Fibroblast of peridontal ligament (primary cell): Measurements from ENCODE around the gene B9D2.
"Not testable (repeated sequence)": the region's sequence is repeated elsewhere in the genome, so short reads cannot be mapped to it uniquely, and the experiment has no call there.

ENCODE experiments used
- DNase-seq: peaks from one replicate; pipeline ENCODE4 v3.0.0-alpha.2; 2010; ENCODE audit errors: extremely low read depth

The B9D2 gene

GRCh38 chr19:41355035-41355434 is 8.9 kb downstream of the B9D2 start:
- no peak for DNase-seq

DNA sequence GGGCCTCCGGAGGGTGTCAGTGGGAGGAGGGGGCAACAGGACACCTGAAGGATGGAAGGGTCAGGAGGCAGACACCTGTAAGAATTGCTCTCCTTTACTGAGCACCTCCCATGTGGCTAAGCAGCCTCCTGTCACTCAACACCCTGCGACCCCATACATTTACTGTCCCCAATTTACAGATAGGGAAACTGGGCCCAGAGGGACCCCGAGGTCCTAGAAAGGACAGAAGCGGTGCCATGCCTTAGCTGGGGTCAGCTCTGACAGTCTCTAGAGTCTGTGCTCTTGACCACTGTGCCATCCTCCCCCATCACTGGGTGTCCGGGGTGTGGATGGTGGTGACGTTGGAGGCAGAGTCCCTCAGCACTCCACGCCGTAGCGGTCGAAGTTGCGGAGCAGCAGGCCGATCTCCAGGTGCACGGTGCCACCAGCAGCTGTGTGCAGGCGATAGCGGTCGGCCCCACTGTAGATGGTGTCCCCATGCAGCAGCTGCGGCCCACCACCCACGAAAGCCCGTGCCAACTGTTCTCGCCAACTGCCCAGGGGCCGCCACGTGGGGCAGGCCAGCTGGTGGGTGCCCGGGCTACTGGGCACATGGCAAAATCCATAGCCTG is 9.5 kb downstream of the B9D2 start:
- no peak for DNase-seq

- peak; percentile 79 for DNase-seq
Observed at GRCh38 chr19:41353466-41354342, 10.2 kb downstream of the B9D2 start, which contains the start of gene TGFB1. TSS of gene TGFB1 (minus strand) at chr19:41353922. CDS start at chr19:41353044, 878 bp downstream.

GRCh38 chr19:41352609-41353465 is 11.1 kb downstream of the B9D2 start:
- peak; percentile 35 for DNase-seq

GRCh38 chr19:41352279-41352608 is 11.7 kb downstream of the B9D2 start:
- DNase-seq: no peak

DNA sequence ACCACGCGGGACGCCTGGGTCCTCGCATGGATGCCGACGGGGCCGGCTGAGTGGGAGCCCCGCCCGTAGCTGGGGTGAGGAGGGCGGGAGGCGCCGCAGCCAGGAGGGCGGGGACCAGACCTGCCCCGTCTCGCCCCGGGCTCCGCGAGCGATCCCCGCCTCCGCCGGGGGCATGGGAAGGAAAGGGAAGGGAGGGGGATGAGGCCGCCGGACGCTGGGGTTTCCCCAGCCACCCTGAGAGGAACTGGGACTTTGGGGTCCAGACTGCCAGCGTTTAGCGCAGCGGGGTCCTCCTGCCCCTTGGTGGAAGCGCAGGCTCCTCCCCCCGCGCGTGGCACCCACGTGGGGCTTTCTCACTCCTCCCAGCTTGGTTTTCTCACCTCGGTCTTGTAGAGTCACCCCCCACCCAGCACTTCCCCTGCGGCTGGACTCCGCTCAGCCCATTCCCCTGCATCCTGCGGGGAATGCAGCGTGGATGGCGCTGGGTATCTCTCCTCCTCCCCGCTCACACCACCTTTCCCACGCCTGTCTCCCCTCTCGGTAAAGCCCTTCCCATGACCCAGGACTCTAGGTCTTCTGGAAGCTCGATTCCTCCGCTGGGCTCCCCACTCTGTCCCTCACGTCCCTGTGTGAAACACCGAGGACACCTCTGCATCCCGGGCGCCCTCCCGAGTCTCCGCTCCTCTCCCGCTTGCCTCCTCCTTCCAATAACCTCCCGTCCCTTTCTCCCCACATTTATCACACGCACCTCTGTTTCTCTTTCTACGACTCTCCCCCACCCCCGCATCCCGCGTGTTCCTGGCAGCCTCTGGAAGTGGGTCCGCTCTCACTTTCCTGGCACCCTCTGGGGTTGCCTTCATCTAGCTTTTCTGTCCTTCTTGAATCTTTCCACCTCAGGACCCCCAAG is 12.4 kb downstream of the B9D2 start:
- peak; percentile 38 for DNase-seq

DNA sequence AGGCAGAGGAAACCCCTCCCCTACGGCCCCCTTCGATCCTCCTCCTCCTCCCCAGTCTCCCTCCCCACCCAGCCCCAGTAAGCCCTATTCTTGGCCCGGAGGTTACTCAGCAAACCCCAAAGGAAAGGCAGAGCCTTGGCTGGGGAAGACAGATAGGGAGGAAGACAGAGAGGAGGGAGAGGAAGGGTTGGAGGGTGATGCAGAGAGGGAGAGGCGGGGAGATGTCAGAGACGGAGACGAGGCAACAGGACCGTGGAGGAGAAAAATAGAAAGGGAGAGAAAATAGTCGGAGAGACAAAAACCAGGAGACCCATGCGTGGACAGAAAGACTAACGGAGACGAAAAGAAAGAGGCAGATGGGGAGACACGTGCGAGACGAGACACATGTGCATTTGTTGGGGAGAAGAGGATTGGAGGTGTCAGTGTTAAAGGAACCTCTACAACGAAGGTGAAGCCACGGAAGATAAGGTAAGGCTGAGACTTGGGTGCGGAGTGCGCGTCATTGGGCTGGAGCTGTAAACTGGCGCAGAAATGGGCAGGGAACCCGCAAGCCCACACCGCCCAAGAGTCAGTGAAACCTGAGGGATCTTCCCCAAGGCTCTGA is 13.1 kb downstream of the B9D2 start:
- peak; percentile 16 for DNase-seq

- DNase-seq: not testable (repeated sequence)
Observed at GRCh38 chr19:41346916-41347315, 17.0 kb downstream of the B9D2 start.

DNA sequence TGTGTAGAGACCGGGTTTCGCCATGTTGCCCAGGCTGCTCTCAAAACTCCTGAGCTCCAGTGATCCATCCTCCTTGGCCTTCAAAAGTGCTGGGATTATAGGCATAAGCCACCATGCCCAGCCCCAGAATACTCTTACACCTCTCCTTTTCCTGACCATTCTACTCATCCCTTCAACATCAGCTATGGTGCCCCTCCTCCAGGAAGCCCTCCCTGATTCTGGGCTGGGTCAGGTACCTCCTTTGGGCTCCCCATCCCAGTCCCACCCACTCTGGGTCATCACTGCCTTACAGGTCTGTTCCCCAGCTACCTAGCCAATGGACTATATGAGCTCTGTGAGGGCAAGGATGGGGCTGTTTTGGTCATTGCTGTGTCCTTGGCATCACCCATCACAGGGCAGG is 19.8 kb downstream of the B9D2 start:
- no peak for DNase-seq

- no peak for DNase-seq
Observed at GRCh38 chr19:41341669-41342490, 22.1 kb downstream of the B9D2 start.

DNA sequence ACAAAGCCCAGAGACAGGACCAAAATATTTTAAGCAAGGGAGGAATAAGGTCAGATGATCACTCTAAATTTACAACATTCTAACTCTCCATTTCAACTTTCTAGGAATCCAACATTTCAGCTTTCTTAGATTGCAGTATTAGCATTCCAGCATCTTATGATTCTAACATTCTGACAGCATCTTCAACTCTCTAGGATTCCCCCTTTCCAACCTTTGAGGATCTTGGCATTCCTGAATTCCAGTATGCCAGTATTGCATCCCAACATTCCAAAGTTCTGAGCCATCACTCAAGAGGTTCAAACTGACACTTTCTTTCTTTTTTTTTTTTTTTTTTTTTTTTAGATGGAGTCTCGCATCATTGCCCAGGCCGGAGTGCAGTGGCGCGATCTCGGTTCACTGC is 24.0 kb downstream of the B9D2 start:
- DNase-seq: peak; percentile 64

DNA sequence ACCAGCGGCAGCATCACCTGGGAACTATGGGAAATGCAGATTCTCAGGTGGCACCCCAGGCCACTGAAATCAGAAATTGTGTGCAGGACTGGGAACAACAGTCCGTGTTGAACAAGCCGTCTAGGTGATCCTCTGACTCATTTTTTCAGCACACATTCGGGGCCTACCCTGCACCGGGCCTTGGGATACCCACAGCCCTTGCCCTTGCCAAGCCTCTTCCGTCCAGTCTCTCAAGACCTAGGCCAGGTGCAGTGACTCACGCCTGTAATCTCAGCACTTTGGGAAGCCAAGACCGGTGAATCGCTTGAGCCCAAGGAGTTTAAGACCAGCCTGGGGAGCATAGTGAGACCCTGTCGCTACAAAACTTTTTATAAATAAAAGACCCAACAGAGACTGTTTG is 28.5 kb downstream of the B9D2 start:
- no peak for DNase-seq

DNA sequence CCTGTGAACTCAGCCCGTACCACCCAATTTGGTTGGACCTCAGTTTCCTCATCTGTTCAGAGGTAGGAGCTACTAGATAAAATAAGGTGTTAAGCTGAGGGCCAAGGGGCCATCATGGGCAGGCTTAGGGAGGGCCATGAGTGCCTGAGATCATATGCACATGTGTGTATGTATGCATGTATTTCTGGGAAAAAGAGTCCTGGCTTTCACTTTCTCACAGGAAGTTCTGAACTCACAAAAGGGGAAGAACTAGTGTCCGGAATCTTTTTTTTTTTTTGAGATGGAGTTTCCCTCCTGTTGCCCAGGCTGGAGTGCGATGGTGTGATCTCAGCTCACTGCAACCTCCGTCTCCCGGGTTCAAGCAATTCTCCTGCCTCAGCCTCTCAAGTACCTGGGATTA is 29.2 kb downstream of the B9D2 start:
- DNase-seq: no peak

DNA sequence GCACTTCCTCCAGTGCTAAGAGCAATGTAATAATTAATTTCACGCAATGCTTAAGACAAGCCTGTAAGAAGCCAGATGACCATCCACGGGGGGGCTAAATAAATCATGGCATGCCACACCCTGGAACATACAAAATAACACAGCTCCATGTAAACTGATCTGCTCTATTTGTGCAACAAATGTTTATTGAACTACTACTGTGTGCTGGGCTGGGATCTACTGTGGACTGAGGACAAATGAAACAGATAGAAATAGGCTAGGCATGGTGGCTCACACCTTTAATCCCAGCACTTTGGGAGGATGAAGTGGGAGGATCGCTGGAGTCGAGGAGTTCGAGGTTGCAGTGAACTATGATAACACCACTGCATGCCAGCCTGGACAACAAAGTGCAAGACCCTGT is 31.5 kb downstream of the B9D2 start:
- no peak for DNase-seq

DNA sequence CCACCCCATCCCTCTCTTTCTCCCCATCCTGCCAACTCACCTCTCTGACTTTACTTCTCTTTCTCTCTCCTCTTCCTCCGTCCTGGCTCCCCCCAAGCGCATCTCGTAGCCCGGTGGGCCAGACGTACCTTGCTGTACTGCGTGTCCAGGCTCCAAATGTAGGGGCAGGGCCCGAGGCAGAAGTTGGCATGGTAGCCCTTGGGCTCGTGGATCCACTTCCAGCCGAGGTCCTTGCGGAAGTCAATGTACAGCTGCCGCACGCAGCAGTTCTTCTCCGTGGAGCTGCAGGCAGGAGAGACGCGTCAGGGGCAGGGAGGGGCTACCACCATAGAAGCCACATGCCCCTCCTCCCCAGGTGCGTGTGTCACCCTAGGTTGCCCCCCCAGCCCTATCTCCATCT is 31.9 kb downstream of the B9D2 start:
- no peak for DNase-seq

DNA sequence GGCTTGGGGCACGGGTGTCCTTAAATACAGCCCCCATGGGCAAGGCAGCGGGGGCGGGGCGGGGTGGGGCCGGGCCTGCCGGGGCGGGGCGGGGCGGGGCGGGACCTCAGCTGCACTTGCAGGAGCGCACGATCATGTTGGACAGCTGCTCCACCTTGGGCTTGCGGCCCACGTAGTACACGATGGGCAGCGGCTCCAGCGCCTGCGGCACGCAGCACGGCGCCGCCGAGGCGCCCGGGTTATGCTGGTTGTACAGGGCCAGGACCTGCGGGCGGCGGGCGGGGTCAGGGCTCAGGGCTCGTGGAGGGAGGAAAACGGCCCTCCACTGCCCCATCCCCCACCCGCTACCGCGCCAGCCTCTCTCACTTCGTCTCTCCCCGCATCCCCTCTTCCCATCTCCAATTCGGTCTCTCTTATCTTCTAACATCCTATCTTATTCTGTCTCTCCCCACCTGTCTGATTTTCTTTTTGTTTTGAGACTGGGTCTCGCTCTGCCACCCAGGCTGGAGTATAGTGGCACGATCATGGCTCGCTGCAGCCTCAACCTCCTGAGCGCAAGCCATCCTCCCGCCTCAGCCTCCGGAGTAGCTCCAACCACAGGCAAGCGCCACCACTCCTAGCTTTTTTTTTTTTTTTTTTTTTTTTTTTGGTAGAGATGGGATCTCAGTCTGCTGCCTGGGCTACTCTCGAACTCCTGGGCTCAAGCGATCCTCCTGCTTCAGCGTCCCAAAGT is 32.8 kb downstream of the B9D2 start:
- no peak for DNase-seq

- DNase-seq: no peak
Observed at GRCh38 chr19:41330481-41330880, 33.5 kb downstream of the B9D2 start.

GRCh38 chr19:41328842-41329225 is 35.1 kb downstream of the B9D2 start:
- DNase-seq: no peak

DNA sequence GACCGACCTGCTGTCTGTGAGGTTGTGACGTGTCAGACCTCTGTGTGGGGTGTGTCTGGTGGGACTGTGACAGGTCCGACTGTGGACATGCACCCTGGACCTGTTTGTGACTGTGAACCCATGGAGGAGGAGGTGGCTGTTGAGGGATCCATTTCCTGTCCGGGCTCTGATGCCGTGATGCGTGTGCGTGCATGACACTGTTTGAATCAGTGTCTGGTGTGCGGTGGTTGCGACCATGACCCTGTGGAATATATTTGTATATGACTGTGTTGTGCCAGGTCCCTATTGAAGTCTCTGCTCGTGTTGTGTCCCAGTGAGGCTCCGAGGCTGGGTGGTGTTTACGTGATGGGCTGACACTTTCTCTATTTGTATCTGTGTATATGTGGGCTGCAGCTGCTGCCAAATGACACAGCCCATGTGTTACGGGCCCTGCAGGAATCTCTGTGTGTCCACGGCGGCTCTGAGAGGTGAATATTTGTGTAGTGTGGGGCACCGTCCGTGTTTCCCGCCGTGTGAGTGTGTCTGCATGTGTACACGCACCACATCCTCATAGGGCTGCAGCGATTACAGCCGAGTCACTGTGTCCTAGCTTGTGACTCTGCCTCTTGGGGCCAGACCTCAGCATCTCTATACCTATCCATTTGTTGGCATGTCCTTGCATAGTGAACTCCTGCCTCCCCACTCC is 35.6 kb downstream of the B9D2 start:
- peak; percentile 17 for DNase-seq
